Left ventricle myocardium inferior (tissue), 1 donor: ENCODE data around the gene MST1. TPM values are rescaled to one million over a fixed set of nuclear protein-coding genes. Genes with fewer than 3 reads are reported as not detected.

Experiments used
- DNase-seq: peaks from one replicate; pipeline ENCODE4 v3.0.0-alpha.2; 2020
- H3K27ac ChIP-seq: fragments of 200-600 bp; replicated peaks from 2 replicates; pipeline ENCODE4 v1.8.0; 2021
- H3K27me3 ChIP-seq: fragments of 200-600 bp; 2 replicates; pipeline ENCODE4 v1.8.0; 2021; ENCODE audit warnings: low read depth
- H3K36me3 ChIP-seq: fragments of 200-600 bp; 2 replicates; pipeline ENCODE4 v1.8.0; 2021
- H3K4me1 ChIP-seq: fragments of 200-600 bp; 2 replicates; pipeline ENCODE4 v1.8.0; 2021
- H3K4me3 ChIP-seq: fragments of 200-600 bp; 2 replicates; pipeline ENCODE4 v1.8.0; 2021; ENCODE audit warnings: mild to moderate bottlenecking, moderate library complexity
- H3K9me3 ChIP-seq: fragments of 200-600 bp; replicated peaks from 2 replicates; pipeline ENCODE4 v1.8.0; 2021
- CTCF ChIP-seq: fragments of 200-600 bp; IDR thresholded peaks from 2 replicates; pipeline ENCODE4 v1.8.0; 2021; ENCODE audit warnings: antibody characterized with exemption, mild to moderate bottlenecking, borderline replicate concordance
- intact Hi-C: fragments of 100-400 bp; cut with micrococcal nuclease; formaldehyde crosslinking; loops from one replicate; pipeline ENCODE4 v1.11.0; 2022
- total RNA-seq: library from RNA; stranded (reverse); fragmentation: NEBNext Ultra II Directional; extraction: Animal tissue kit (Norgen Biotek cat#: 25700); gene quantifications from one replicate; pipeline ENCODE4 v1.2.1, GENCODE V29; 2021
- donor health status: DM: no; HTN: yes; CAD: no; lungs with severe emphysema.

MST1 gene
- total RNA-seq, 1 donor from 2014 or later: 5.4 TPM

GRCh38 chr3:49669352-49669751 lies 19.9 kb downstream of the MST1 start:
- no peaks in the 10 kb centered on the region for H3K27me3 ChIP-seq
- no peaks in the 10 kb centered on the region for H3K36me3 ChIP-seq
- DNase-seq: no peak
- intact Hi-C loops: no loop called here
- H3K4me3 ChIP-seq: no peak overlapping the region
- no peaks in the 10 kb centered on the region for H3K9me3 ChIP-seq
- H3K27ac ChIP-seq: no peak overlapping the region
- peaks cover 27% of the 10 kb centered on the region for H3K4me1 ChIP-seq
- TF ChIP-seq CTCF: no peak

- no peak for TF ChIP-seq CTCF
- H3K4me1 ChIP-seq: peaks cover 22% of the 10 kb centered on the region
- H3K27ac ChIP-seq: no peak overlapping the region
- H3K9me3 ChIP-seq: no peaks in the 10 kb centered on the region
- DNase-seq: no peak
- H3K27me3 ChIP-seq: no peaks in the 10 kb centered on the region
- no peaks in the 10 kb centered on the region for H3K36me3 ChIP-seq
- intact Hi-C loops: no loop called here
- no peak overlapping the region for H3K4me3 ChIP-seq
Measured at GRCh38 chr3:49668861-49669260, 20.4 kb downstream of the MST1 start.

GRCh38 chr3:49668414-49668797 lies 20.9 kb downstream of the MST1 start:
- H3K4me1 ChIP-seq: peaks cover 17% of the 10 kb centered on the region
- H3K27ac ChIP-seq: no peak overlapping the region
- no peak overlapping the region for H3K4me3 ChIP-seq
- H3K9me3 ChIP-seq: no peaks in the 10 kb centered on the region
- intact Hi-C loops: no loop called here
- TF ChIP-seq CTCF: no peak
- no peaks in the 10 kb centered on the region for H3K36me3 ChIP-seq
- H3K27me3 ChIP-seq: no peaks in the 10 kb centered on the region
- DNase-seq: no peak

- Histone ChIP-seq H3K4me3 (no peak overlapping the region), H3K4me1 (peaks cover 13% of the 10 kb centered on the region), H3K36me3 (no peaks in the 10 kb centered on the region), H3K27me3 (no peaks in the 10 kb centered on the region), H3K27ac (no peak overlapping the region), H3K9me3 (no peaks in the 10 kb centered on the region)
- intact Hi-C loops: no loop called here
- TF ChIP-seq CTCF: no peak
- no peak for DNase-seq
Measured at GRCh38 chr3:49667701-49668413, 21.4 kb downstream of the MST1 start.

GRCh38 chr3:49666592-49666991 lies 22.7 kb downstream of the MST1 start:
- no peaks in the 10 kb centered on the region for H3K27me3 ChIP-seq

More at GRCh38 chr3:49666592-49666991, 22.7 kb downstream of the MST1 start:
- no peak for DNase-seq
- no peaks in the 10 kb centered on the region for H3K9me3 ChIP-seq
- H3K4me3 ChIP-seq: no peak overlapping the region
- intact Hi-C loops: no loop called here
- no peak overlapping the region for H3K27ac ChIP-seq
- peaks cover 9% of the 10 kb centered on the region for H3K4me1 ChIP-seq
- no peak for TF ChIP-seq CTCF
- H3K36me3 ChIP-seq: no peaks in the 10 kb centered on the region
